HG03196 (cell line): ENCODE results near the gene ALDH1B1.
"Not testable (repeated sequence)": the region's sequence is repeated elsewhere in the genome, so short reads cannot be mapped to it uniquely, and the experiment has no call there.

Experiments used
- ATAC-seq: cut with Tn5 transposase; IDR thresholded peaks from one replicate; pipeline ENCODE4 v1.9.1; 2021; ENCODE audit not compliant: unreplicated experiment

Gene ALDH1B1

GRCh38 chr9:38360839-38361472, 31.5 kb upstream of the ALDH1B1 start:
- no peak for ATAC-seq

GRCh38 chr9:38361473-38361850, 31.0 kb upstream of the ALDH1B1 start:
- no peak for ATAC-seq

GRCh38 chr9:38362852-38363588, 29.5 kb upstream of the ALDH1B1 start:
- ATAC-seq, result no peak

- no peak for ATAC-seq
Measured at GRCh38 chr9:38363589-38363925, 28.9 kb upstream of the ALDH1B1 start.

- ATAC-seq, result no peak
Measured at GRCh38 chr9:38367898-38368297, 24.6 kb upstream of the ALDH1B1 start.

GRCh38 chr9:38368731-38369130, 23.8 kb upstream of the ALDH1B1 start:
- no peak for ATAC-seq

- ATAC-seq, result no peak
Measured at GRCh38 chr9:38370176-38370575, 22.3 kb upstream of the ALDH1B1 start.

- no peak for ATAC-seq
Measured at GRCh38 chr9:38371495-38371894, 21.0 kb upstream of the ALDH1B1 start.

GRCh38 chr9:38372762-38373619, 19.5 kb upstream of the ALDH1B1 start:
- no peak for ATAC-seq

GRCh38 chr9:38373679-38374078, 18.8 kb upstream of the ALDH1B1 start:
- no peak for ATAC-seq

- no peak for ATAC-seq
Measured at GRCh38 chr9:38374847-38375571, 17.5 kb upstream of the ALDH1B1 start.

- ATAC-seq, result no peak
Measured at GRCh38 chr9:38375572-38375963, 16.9 kb upstream of the ALDH1B1 start.

GRCh38 chr9:38376021-38376670, 16.4 kb upstream of the ALDH1B1 start:
- no peak for ATAC-seq

GRCh38 chr9:38377336-38378083, 15.0 kb upstream of the ALDH1B1 start:
- not testable (repeated sequence) for ATAC-seq

- no peak for ATAC-seq
Measured at GRCh38 chr9:38380230-38380871, 12.2 kb upstream of the ALDH1B1 start.

GRCh38 chr9:38380872-38381534, 11.5 kb upstream of the ALDH1B1 start:
- ATAC-seq, result no peak

- ATAC-seq, result no peak
Measured at GRCh38 chr9:38382141-38382540, 10.4 kb upstream of the ALDH1B1 start.

- ATAC-seq, result no peak
Measured at GRCh38 chr9:38384990-38385848, 7.3 kb upstream of the ALDH1B1 start.
